Measurements from ENCODE around the gene CAVIN4.

CAVIN4 gene

DNA sequence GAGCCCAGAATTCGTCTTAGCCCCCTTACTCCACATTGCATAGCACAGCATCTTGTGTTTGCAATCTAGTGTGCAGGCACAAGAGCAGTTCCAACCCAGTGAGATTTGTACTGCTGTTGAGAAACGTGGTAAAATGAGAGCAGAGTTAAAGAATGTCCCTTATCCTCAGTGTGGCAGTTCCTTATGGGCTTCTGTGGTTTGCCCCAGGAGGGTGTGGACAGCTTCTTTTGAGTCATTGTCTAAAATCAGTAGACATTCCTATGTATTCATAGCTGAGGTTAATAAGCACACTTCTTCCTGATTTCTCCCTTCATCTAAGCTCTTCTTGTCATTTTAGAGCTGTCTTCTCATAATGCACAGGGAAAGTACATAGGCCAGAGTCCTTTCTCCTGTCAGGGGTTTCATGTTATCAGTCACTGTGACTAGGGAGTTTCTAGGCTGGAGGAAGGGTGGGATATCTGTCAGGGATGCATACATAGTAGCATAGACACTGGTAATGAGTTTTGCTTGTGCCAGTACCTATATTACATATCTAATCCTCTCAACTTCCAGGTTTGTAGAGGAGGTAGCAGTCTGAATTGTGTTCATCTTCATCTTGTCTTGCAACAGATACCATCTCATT lies 2.0 kb upstream of the CAVIN4 start:
- Histone ChIP-seq H3K9ac (ENCODE audit: low read length) (no peak overlapping the region), H3K4me1 (ENCODE audit: insufficient read depth, low read length) (no peaks in the 10 kb centered on the region), H3K9me3 (ENCODE audit: low read length) (no peaks in the 10 kb centered on the region), H3K27ac (ENCODE audit: low read depth, low read length) (no peak overlapping the region), H3K27me3 (ENCODE audit: control insufficient read depth in 1 of 2, insufficient read depth in 2 of 2, low read length in 2 of 2) (no peaks in the 10 kb centered on the region), H3K4me3 (ENCODE audit: low read depth in 1 of 2, low read length in 2 of 2) (no peak overlapping the region), H3K36me3 (ENCODE audit: insufficient read depth, low read length) (peaks cover 4% of the 10 kb centered on the region)

DNA sequence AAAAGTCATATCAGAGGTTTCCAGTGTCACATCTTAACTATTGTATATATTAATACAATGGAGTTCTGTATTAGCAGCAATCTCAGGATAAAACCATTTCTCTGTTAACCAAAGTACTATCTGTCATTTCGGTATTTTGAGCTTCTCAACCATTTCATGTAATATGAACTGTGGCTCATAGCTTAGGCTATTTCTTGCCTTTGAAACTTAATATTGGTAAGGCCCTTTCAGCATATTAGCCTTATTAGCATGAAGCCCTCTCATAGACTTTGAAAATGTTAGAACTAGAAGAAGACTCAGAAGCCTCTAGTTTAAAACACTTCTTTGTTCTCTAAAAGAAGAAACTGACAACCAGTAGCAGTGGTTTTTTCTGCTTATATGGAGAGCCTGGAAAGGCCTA lies 731 bp downstream of the CAVIN4 start:
- H3K27ac ChIP-seq (ENCODE audit: low read depth, low read length): no peak overlapping the region
- no peak overlapping the region for H3K4me3 ChIP-seq (ENCODE audit: low read depth in 1 of 2, low read length in 2 of 2)
- H3K9ac ChIP-seq (ENCODE audit: low read length): no peak overlapping the region

GRCh38 chr9:100579665-100580064 lies 1.8 kb downstream of the CAVIN4 start:
- no peaks in the 10 kb centered on the region for H3K9me3 ChIP-seq (ENCODE audit: low read length)
- no peaks in the 10 kb centered on the region for H3K27me3 ChIP-seq (ENCODE audit: control insufficient read depth in 1 of 2, insufficient read depth in 2 of 2, low read length in 2 of 2)
- H3K36me3 ChIP-seq (ENCODE audit: insufficient read depth, low read length): peaks cover 2% of the 10 kb centered on the region
- H3K27ac ChIP-seq (ENCODE audit: low read depth, low read length): no peak overlapping the region
- H3K4me3 ChIP-seq (ENCODE audit: low read depth in 1 of 2, low read length in 2 of 2): no peak overlapping the region
- H3K4me1 ChIP-seq (ENCODE audit: insufficient read depth, low read length): no peaks in the 10 kb centered on the region
- no peak overlapping the region for H3K9ac ChIP-seq (ENCODE audit: low read length)

More for the DNA sequence above, 731 bp downstream of the CAVIN4 start:
- peaks cover 4% of the 10 kb centered on the region for H3K36me3 ChIP-seq (ENCODE audit: insufficient read depth, low read length)
- H3K9me3 ChIP-seq (ENCODE audit: low read length): no peaks in the 10 kb centered on the region
- no peaks in the 10 kb centered on the region for H3K27me3 ChIP-seq (ENCODE audit: control insufficient read depth in 1 of 2, insufficient read depth in 2 of 2, low read length in 2 of 2)
- no peaks in the 10 kb centered on the region for H3K4me1 ChIP-seq (ENCODE audit: insufficient read depth, low read length)

DNA sequence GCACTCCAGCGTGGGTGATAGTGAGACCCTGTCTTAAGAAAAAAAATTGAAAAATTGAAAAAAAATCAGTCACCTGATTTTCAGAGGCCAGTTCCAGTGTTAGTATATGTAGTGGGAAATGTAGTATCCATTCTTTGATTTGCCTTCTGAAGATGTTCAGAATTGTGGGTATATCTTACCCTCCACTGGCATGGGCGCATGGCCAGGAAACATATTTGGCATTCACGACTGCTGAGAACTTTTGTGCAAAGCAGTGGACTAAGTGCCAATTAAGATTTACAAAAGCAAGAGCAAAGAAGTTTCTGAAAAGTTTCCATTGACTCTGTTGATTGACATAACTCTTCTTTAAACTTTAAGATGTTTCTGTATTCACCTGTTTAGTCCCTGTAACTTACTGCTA lies 2.4 kb downstream of the CAVIN4 start:
- Histone ChIP-seq H3K9ac (ENCODE audit: low read length) (no peak overlapping the region), H3K4me1 (ENCODE audit: insufficient read depth, low read length) (no peaks in the 10 kb centered on the region), H3K27ac (ENCODE audit: low read depth, low read length) (no peak overlapping the region), H3K9me3 (ENCODE audit: low read length) (no peaks in the 10 kb centered on the region), H3K4me3 (ENCODE audit: low read depth in 1 of 2, low read length in 2 of 2) (no peak overlapping the region), H3K36me3 (ENCODE audit: insufficient read depth, low read length) (no peaks in the 10 kb centered on the region), H3K27me3 (ENCODE audit: control insufficient read depth in 1 of 2, insufficient read depth in 2 of 2, low read length in 2 of 2) (no peaks in the 10 kb centered on the region)

DNA sequence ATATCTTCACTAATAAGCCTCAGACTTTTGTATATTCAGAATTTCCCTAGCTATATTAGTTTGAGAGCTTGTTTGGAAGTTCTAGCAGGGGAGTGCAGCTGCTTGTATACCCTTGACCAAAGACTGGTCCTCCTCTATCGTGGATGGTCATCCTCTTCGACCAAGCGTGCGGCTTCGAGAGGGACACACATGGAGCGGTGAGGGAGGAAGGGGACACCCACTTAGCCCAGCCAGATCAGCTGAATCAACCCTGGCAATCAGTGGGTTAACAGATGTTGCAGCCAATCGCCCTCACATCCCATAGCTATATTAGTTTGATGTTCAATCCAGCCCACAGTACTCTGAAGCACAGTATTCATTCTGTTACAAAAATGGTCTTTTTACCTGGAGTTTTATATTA lies 3.2 kb downstream of the CAVIN4 start:
- Histone ChIP-seq H3K27me3 (ENCODE audit: control insufficient read depth in 1 of 2, insufficient read depth in 2 of 2, low read length in 2 of 2) (no peaks in the 10 kb centered on the region), H3K27ac (ENCODE audit: low read depth, low read length) (no peak overlapping the region), H3K9ac (ENCODE audit: low read length) (no peak overlapping the region), H3K36me3 (ENCODE audit: insufficient read depth, low read length) (no peaks in the 10 kb centered on the region), H3K4me1 (ENCODE audit: insufficient read depth, low read length) (no peaks in the 10 kb centered on the region), H3K4me3 (ENCODE audit: low read depth in 1 of 2, low read length in 2 of 2) (no peak overlapping the region), H3K9me3 (ENCODE audit: low read length) (no peaks in the 10 kb centered on the region)

GRCh38 chr9:100581661-100582060 lies 3.8 kb downstream of the CAVIN4 start:
- no peak overlapping the region for H3K4me3 ChIP-seq (ENCODE audit: low read depth in 1 of 2, low read length in 2 of 2)
- no peak overlapping the region for H3K9ac ChIP-seq (ENCODE audit: low read length)
- no peaks in the 10 kb centered on the region for H3K9me3 ChIP-seq (ENCODE audit: low read length)
- H3K27ac ChIP-seq (ENCODE audit: low read depth, low read length): no peak overlapping the region
- H3K27me3 ChIP-seq (ENCODE audit: control insufficient read depth in 1 of 2, insufficient read depth in 2 of 2, low read length in 2 of 2): no peaks in the 10 kb centered on the region
- no peaks in the 10 kb centered on the region for H3K36me3 ChIP-seq (ENCODE audit: insufficient read depth, low read length)
- H3K4me1 ChIP-seq (ENCODE audit: insufficient read depth, low read length): no peaks in the 10 kb centered on the region

DNA sequence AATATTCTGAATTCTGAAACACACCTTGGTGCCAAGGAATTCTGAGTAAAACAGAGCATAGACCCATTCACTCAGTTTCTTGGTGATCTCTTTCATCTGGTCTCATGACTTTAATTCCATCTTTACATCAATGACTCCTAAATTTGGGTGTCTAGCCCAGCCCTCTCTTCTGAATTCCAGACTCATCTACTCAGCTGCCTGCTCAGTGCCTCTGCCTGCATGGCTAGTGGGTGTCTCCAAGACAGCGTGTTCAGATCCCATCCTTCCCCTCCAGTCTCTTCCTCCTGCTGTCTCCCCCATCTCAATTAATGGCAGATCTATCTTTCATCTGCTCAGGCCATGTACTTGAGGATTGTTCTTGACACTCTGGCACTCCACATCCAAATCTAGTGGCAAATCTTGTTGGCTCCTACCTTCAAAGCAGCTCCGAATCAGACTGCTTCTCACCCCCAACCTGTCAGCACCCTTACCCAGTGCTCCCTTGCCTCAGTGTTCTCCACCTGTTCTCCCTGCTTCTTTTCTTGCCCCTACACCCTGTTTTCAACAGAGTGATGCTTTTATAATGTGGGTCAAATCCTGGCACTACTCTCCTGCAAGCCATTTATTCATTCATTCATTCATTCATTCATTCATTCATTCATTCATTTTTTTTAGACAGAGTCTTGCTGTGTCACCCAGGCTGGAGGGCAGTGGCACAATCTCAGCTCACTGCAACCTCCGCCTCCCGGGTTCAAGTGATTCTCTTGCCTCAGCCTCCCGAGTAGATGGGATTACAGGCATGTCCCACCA lies 5.3 kb downstream of the CAVIN4 start:
- Histone ChIP-seq H3K27ac (ENCODE audit: low read depth, low read length) (no peak overlapping the region), H3K4me3 (ENCODE audit: low read depth in 1 of 2, low read length in 2 of 2) (no peak overlapping the region), H3K9me3 (ENCODE audit: low read length) (no peaks in the 10 kb centered on the region), H3K9ac (ENCODE audit: low read length) (no peak overlapping the region), H3K4me1 (ENCODE audit: insufficient read depth, low read length) (no peaks in the 10 kb centered on the region), H3K27me3 (ENCODE audit: control insufficient read depth in 1 of 2, insufficient read depth in 2 of 2, low read length in 2 of 2) (no peaks in the 10 kb centered on the region), H3K36me3 (ENCODE audit: insufficient read depth, low read length) (no peaks in the 10 kb centered on the region)

DNA sequence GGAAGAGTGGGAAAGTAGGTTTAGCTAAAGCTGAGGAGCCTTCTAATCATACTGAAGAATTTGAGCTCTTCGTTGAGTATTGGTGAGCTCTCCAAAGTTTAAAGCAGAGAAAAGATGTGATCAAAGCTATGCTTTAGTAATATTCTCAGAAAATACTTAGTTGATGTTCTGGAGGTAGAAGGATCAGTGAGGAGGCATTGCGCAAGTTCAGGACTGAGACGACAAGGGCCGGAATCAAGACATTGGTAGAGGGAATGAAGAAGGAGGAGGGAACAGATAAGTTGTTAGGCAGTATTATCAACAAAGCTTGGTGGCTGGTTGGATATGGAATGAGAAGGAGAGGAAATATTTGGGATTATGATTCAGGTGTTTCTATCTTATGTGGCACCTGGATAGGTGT lies 7.1 kb downstream of the CAVIN4 start:
- Histone ChIP-seq H3K27ac (ENCODE audit: low read depth, low read length) (no peak overlapping the region), H3K4me3 (ENCODE audit: low read depth in 1 of 2, low read length in 2 of 2) (no peak overlapping the region)

DNA sequence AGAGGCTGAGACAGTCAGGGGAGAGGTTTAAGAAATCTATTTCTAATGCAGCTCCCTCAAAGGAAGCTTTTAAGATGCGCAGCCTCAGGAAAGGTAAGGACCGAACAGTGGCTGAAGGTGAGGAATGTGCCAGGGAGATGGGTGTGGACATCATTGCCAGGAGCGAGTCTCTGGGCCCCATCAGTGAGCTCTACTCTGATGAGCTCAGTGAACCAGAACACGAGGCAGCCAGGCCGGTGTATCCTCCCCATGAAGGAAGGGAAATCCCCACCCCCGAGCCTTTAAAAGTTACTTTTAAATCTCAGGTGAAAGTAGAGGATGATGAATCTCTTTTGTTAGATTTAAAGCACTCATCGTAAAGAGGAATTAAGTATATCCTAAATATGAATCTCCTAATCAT lies 8.2 kb downstream of the CAVIN4 start:
- Histone ChIP-seq H3K9ac (ENCODE audit: low read length) (no peak overlapping the region), H3K4me3 (ENCODE audit: low read depth in 1 of 2, low read length in 2 of 2) (no peak overlapping the region), H3K4me1 (ENCODE audit: insufficient read depth, low read length) (no peaks in the 10 kb centered on the region), H3K27me3 (ENCODE audit: control insufficient read depth in 1 of 2, insufficient read depth in 2 of 2, low read length in 2 of 2) (no peaks in the 10 kb centered on the region), H3K36me3 (ENCODE audit: insufficient read depth, low read length) (no peaks in the 10 kb centered on the region), H3K27ac (ENCODE audit: low read depth, low read length) (no peak overlapping the region), H3K9me3 (ENCODE audit: low read length) (no peaks in the 10 kb centered on the region)

More for the DNA sequence above, 7.1 kb downstream of the CAVIN4 start:
- H3K27me3 ChIP-seq (ENCODE audit: control insufficient read depth in 1 of 2, insufficient read depth in 2 of 2, low read length in 2 of 2): no peaks in the 10 kb centered on the region
- H3K4me1 ChIP-seq (ENCODE audit: insufficient read depth, low read length): no peaks in the 10 kb centered on the region
- H3K9ac ChIP-seq (ENCODE audit: low read length): no peak overlapping the region
- H3K9me3 ChIP-seq (ENCODE audit: low read length): no peaks in the 10 kb centered on the region
- no peaks in the 10 kb centered on the region for H3K36me3 ChIP-seq (ENCODE audit: insufficient read depth, low read length)

GRCh38 chr9:100587375-100587774 lies 9.5 kb downstream of the CAVIN4 start:
- no peaks in the 10 kb centered on the region for H3K4me1 ChIP-seq (ENCODE audit: insufficient read depth, low read length)
- H3K9me3 ChIP-seq (ENCODE audit: low read length): no peaks in the 10 kb centered on the region
- no peaks in the 10 kb centered on the region for H3K27me3 ChIP-seq (ENCODE audit: control insufficient read depth in 1 of 2, insufficient read depth in 2 of 2, low read length in 2 of 2)
- H3K36me3 ChIP-seq (ENCODE audit: insufficient read depth, low read length): no peaks in the 10 kb centered on the region
- no peak overlapping the region for H3K4me3 ChIP-seq (ENCODE audit: low read depth in 1 of 2, low read length in 2 of 2)
- no peak overlapping the region for H3K27ac ChIP-seq (ENCODE audit: low read depth, low read length)
- no peak overlapping the region for H3K9ac ChIP-seq (ENCODE audit: low read length)

DNA sequence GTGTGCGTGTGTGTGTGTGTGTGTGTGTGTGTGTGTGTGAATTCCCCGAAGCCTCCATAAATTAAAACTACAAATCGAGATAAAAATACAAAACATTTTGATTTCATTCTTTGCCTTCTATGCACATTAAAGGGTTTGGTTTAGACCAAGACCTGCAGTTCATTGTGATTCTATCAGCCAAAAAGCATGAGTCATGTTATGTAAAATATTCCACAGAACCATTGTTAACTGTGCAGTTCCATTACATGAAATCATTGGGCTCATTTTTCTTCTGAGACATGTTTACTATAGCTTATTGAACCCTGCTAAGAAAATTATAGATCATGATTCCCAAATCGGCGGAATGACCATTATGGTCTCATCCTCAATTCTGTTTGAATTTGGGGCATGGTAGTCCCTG lies 11.7 kb downstream of the CAVIN4 start:
- Histone ChIP-seq H3K36me3 (ENCODE audit: insufficient read depth, low read length) (no peaks in the 10 kb centered on the region), H3K9ac (ENCODE audit: low read length) (no peak overlapping the region), H3K27ac (ENCODE audit: low read depth, low read length) (no peak overlapping the region), H3K4me1 (ENCODE audit: insufficient read depth, low read length) (no peaks in the 10 kb centered on the region), H3K9me3 (ENCODE audit: low read length) (no peaks in the 10 kb centered on the region), H3K4me3 (ENCODE audit: low read depth in 1 of 2, low read length in 2 of 2) (no peak overlapping the region), H3K27me3 (ENCODE audit: control insufficient read depth in 1 of 2, insufficient read depth in 2 of 2, low read length in 2 of 2) (no peaks in the 10 kb centered on the region)

DNA sequence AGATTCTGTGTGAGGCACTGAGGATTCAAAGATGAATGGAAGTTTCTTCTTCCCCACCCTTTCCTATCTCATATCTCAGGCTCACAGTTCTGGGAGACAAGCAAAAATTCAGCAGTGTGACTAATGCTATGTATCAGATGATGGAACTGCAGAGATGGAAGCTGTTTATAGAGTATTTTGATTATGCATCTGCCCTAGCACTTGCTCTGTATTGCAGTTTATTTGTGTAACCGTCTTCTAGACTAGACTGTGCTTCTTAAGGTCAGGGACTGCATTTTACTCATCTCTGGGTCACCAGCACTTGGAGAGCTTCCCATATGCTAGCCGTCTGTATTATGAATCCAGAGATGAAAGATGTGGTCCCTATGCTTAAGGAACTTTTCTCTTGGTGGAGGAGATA lies 12.6 kb downstream of the CAVIN4 start:
- H3K27ac ChIP-seq (ENCODE audit: low read depth, low read length): no peak overlapping the region

More for the DNA sequence above, 12.6 kb downstream of the CAVIN4 start:
- H3K27me3 ChIP-seq (ENCODE audit: control insufficient read depth in 1 of 2, insufficient read depth in 2 of 2, low read length in 2 of 2): no peaks in the 10 kb centered on the region
- H3K9ac ChIP-seq (ENCODE audit: low read length): no peak overlapping the region
- H3K4me3 ChIP-seq (ENCODE audit: low read depth in 1 of 2, low read length in 2 of 2): no peak overlapping the region
- H3K4me1 ChIP-seq (ENCODE audit: insufficient read depth, low read length): no peaks in the 10 kb centered on the region
- no peaks in the 10 kb centered on the region for H3K9me3 ChIP-seq (ENCODE audit: low read length)
- no peaks in the 10 kb centered on the region for H3K36me3 ChIP-seq (ENCODE audit: insufficient read depth, low read length)

Measured in muscle layer of colon (tissue), 2 donors.